AG09319 (cell line): ENCODE results near the gene MAP3K4.

Experiments used
- DNase-seq: peaks from one replicate; pipeline ENCODE4 v3.0.0-alpha.2; 2010; ENCODE audit warnings: low read depth; ENCODE audit errors: extremely low read depth
- TF ChIP-seq, protein P1 (sequence below): IDR thresholded peaks from 2 replicates; pipeline ENCODE4 v1.5.1; 2011; ENCODE audit warnings: low read depth, mild to moderate bottlenecking, inconsistent platforms, low read length, moderate library complexity

The MAP3K4 gene

DNA sequence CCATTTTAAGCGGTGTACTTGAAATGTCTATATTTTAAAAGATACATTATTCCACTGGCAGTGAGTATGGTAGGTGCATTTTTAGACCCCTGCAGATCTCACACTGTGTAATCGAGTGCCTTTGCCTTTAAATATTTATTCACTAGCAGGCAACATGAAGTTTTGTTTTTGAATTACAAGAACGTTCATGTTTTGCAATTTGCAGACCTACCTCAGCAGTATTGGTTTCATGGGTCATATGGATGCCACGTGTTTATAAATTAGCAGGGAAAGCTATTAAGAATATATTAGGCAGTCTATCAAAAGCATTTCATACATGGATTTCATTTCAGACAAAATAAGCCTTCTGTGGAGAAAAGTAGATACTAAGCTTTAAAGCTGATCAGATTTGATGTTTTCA, 7.2 kb downstream of the MAP3K4 start:
- TF ChIP-seq, protein P1, sequence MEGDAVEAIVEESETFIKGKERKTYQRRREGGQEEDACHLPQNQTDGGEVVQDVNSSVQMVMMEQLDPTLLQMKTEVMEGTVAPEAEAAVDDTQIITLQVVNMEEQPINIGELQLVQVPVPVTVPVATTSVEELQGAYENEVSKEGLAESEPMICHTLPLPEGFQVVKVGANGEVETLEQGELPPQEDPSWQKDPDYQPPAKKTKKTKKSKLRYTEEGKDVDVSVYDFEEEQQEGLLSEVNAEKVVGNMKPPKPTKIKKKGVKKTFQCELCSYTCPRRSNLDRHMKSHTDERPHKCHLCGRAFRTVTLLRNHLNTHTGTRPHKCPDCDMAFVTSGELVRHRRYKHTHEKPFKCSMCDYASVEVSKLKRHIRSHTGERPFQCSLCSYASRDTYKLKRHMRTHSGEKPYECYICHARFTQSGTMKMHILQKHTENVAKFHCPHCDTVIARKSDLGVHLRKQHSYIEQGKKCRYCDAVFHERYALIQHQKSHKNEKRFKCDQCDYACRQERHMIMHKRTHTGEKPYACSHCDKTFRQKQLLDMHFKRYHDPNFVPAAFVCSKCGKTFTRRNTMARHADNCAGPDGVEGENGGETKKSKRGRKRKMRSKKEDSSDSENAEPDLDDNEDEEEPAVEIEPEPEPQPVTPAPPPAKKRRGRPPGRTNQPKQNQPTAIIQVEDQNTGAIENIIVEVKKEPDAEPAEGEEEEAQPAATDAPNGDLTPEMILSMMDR = no peak
- no peak for DNase-seq

DNA sequence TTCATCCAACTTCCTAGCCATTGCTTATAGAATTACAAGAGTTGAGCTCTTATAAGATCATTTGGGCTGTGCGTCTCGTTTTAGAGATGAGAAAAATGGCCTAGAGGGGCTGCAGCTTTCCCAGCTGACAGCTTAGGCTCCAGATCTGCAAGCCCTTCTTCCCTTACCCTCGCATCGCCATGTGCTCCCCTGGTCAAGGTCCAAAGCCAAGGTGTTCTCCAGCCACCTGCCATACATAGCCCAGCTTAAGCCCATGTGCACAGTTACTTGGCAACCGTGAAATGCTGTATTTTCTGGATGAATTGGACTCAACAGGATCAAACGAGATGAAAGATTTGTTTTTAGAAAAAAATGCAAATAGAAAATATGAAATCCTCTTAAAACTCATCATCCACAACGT, 7.9 kb downstream of the MAP3K4 start:
- no peak for DNase-seq
- TF ChIP-seq, protein P1 = no peak

DNA sequence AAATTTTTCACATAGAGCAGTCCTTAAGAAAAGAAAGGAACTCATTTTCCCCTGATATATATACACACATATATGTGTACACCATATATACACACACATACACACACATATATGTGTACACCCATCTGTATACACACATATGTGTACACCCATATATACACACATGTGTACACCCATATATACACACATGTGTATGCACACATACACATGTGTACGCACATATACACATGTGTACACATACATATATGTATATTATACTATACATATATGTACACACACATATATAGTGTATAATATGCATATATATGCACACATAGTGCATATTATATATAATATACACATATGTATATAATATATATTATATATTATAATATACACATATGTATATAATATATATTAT, 9.1 kb downstream of the MAP3K4 start:
- TF ChIP-seq, protein P1 = no peak
- DNase-seq = no peak

DNA sequence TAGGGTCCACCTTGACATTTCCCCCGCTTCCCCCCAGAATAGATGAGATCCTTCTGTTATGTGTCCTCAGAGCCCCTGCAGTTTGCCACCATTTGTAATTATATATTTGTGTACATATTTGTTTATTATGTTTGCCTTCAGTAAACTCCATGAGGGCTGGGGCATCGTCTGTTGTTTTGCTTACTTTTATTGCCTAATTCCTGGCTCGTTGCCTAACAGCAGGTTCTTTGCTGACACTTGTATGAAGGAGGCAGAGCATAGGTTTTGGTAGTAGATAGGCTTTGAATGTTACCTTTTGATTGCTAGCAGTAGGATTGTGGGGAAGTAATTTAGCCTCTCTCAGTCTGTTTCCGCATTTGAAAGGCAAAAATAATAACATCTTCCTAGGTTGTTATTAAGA, 9.9 kb downstream of the MAP3K4 start:
- no peak for DNase-seq

DNA sequence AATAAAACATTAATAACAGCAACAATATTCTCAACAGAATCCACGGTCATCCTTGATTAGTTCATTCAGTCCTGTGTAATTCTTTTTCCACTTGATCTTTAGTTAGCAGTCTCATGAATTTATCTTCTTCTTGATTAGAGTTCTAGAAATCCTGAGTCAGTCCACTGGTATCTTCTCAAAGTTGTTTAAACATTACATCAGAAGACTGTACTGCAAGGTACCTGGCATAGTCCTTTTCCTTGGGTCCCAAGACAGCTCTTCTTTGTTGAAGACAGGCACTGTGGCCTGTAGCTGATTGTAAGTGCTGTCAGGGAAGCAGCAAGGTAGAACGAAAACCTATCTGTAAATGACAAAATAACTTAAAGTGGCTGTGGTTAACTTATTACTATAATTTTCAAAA, 11.8 kb downstream of the MAP3K4 start:
- TF ChIP-seq, protein P1 = no peak

More for the DNA sequence above, 9.9 kb downstream of the MAP3K4 start:
- TF ChIP-seq, protein P1 = no peak

DNA sequence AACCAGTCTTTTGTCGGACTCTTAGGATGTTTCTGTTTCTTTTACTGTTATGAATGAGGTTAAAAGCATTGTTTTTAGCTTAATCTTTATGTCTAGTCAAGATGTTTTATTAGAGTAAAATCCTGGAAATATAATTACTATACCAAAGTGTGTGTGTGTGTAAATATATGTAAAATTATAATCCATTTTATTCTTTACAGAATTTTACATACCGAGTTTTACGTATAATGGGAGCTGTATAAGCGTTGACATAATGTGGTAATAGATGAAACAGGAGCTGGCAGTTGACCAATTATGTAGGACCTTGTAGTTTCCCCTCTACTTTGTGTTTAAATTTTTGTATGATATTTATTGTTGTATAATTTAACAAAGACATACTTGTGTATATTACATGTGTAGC, 16.7 kb downstream of the MAP3K4 start:
- no peak for DNase-seq
- TF ChIP-seq, protein P1 = no peak

More for the DNA sequence above, 11.8 kb downstream of the MAP3K4 start:
- no peak for DNase-seq

DNA sequence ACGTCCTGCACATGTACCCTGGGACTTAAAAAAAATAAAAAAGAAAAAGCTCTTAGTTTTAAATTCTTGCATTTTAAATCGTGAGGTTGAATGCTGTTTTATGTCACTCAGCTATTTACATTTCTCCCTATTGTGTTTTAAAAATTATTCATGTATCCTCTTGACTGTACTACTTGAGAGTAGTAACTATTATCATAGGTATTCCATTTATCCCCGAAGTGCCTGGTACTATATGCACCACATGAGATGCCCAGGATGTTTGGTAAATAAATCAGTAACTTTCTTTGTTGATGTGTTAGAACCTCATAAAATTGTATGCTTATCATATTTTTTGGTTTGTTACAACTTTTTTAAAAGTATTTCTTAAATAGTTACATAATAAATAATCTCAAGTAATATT, 18.4 kb downstream of the MAP3K4 start:
- no peak for DNase-seq
- TF ChIP-seq, protein P1 = no peak
